ENCODE measurements around the gene NAA50.

Gene NAA50

GRCh38 chr3:113685124-113685523, 60.9 kb downstream of the NAA50 start:
- no peak for DNase-seq

DNA sequence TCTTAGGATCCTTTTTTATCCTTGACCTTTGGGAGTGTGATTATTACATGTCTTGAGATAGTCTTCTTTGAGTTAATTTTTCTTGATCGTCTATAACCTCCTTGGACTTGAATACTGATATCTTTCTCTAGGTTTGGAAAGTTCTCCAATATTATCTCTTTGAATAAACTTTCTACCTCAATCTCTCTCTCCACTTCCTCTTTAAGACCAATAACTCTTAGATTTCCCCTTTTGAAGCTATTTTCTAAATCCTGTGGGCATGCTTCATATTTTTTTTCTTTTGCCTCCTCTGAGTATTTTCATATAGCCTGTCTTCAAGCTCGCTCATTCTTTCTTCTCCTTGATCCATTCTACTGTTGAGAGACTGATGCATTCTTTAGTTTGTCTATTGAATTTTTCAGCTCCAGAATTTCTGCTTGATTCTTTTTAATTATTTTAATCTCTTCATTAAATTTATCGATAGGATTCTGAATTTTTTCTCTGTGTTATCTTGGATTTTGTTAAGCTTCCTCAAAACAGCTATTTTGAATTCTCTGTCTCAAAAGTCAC, 61.7 kb downstream of the NAA50 start:
- no peak for DNase-seq

DNA sequence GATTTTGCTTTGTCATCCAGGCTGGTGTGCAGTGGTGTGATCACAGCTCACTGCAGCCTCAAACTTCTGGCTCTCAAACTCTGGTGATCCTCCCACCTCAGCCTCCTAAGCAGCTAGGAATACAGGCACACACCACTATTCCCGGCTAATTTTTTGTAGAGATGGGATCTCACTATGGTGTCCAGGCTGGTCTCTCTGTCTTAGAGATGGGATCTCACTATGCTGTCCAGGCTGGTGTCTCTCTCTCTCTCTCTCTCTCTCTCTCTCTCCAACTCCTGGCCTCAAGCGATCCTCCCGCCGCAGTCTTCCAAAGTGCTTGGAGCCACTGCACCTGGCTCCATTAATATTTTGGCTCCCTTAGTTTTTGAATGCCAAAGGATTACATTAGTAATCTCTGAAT, 67.3 kb downstream of the NAA50 start:
- DNase-seq = no peak

DNA sequence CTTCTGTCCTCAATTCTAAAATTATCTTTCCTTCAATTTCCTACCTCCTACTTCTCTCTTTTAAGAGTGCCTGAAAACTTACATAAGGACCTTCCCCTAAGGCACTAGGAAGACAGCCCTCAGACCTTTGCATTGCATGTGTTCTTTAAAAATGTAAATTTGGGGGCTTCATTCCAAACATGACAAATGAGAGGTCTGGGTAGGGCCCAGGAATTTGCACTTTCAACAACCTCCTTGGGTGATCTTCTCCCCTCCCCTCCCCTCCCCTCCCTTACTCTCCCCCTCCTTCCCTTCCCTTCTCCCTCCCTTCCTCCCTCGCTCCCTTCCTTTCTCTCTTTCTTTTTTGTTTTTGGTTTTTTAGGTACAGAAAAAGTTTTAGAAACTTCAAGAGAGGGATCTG, 68.3 kb downstream of the NAA50 start:
- DNase-seq = no peak

- no peak for DNase-seq
Measured at GRCh38 chr3:113676261-113676660, 69.8 kb downstream of the NAA50 start.

GRCh38 chr3:113673593-113673992, 72.5 kb downstream of the NAA50 start:
- no peak for DNase-seq

DNA sequence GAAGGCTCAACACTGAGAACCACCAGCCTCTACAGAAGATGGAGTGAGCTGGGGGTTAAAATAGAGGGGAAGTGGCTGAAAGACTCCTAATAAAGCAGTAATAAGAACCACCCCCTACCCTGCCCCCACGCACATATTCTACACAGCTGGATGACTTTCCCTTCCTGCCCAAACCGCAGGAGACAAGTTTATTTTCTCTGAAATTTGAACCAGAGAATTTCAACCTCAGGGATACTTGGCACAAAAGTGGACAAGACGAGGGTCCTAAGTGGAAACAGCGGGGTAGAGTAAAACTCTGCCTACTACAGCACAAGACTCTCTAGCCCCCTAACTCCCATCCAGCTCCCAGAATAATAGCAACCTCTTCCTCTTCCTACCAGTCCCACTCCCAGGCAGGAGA, 78.0 kb downstream of the NAA50 start:
- no peak for DNase-seq
